HG02678 (cell line): Measurements from ENCODE around the gene ARHGDIG.
"Not testable (repeated sequence)": the region's sequence is repeated elsewhere in the genome, so short reads cannot be mapped to it uniquely, and the experiment has no call there.

Experiments
- ATAC-seq: cut with Tn5 transposase; IDR thresholded peaks from one replicate; pipeline ENCODE4 v1.9.1; 2021; ENCODE audit warnings: mild to moderate bottlenecking, moderate library complexity; ENCODE audit not compliant: unreplicated experiment

ARHGDIG gene

GRCh38 chr16:322476-323143, 42.2 kb downstream of the ARHGDIG start:
- no peak for ATAC-seq

GRCh38 chr16:324201-324450, 43.7 kb downstream of the ARHGDIG start:
- ATAC-seq, result no peak

- ATAC-seq, result peak; percentile 56
Observed at GRCh38 chr16:324451-325334, 44.3 kb downstream of the ARHGDIG start.

GRCh38 chr16:325375-326145, 45.2 kb downstream of the ARHGDIG start:
- no peak for ATAC-seq

- ATAC-seq, result no peak
Observed at GRCh38 chr16:330741-331140, 50.4 kb downstream of the ARHGDIG start.

- ATAC-seq, result not testable (repeated sequence)
Observed at GRCh38 chr16:331181-331814, 50.9 kb downstream of the ARHGDIG start.
